ENCODE data around the gene CYFIP2.

DNA sequence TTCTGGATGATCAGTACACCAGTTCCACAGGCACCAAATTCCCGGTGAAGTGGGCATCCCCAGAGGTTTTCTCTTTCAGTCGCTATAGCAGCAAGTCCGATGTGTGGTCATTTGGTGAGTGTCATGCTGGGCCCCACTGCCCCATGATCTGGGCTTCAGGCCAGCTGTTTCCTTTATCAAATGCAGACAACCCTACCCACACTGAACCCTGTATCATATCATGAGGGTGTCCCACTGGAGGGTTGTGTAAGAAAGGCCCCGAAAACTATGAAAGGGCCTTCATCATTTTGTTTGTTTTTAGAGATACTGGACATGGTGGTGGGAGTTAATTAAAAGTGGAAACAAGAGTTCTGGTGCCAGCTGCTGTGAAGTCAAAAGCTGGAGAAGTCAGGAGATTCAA is 20.0 kb upstream of the CYFIP2 start:
- TF ChIP-seq CTCF (optimal IDR thresholded peaks at IDR 0.05 in 1 of 3, IDR thresholded peaks at IDR 0.05 in 1 of 3, conservative IDR thresholded peaks at IDR 0.05 in 1 of 3; ENCODE audit: extremely low read depth in 1 of 3, insufficient read depth in 2 of 3, low read length in 3 of 3) (no peak), EZH2 (IDR thresholded peaks at IDR 0.05; ENCODE audit: low read length) (no peak)
